ENCODE data around the gene CEACAM20.
A peak's percentile ranks its signal among the peaks of the same experiment; 100 is the strongest.
"Not testable (repeated sequence)": the region's sequence is repeated elsewhere in the genome, so short reads cannot be mapped to it uniquely, and the experiment has no call there.

The CEACAM20 gene

GRCh38 chr19:44529536-44529935 lies at the start of gene CEACAM20:
CEACAM20 (minus strand) TSS chr19:44529675; CDS start chr19:44529509, 166 bp downstream.
- no peak for DNase-seq (ENCODE audit: low read depth)

- no peak for DNase-seq (ENCODE audit: low read depth)
Measured at GRCh38 chr19:44577566-44577874, 48.0 kb upstream of the CEACAM20 start.

GRCh38 chr19:44576843-44577565 lies 47.5 kb upstream of the CEACAM20 start:
- DNase-seq (ENCODE audit: low read depth), result peak; percentile 50

- peak; percentile 18 for DNase-seq (ENCODE audit: low read depth)
Measured at GRCh38 chr19:44575116-44575700, 45.7 kb upstream of the CEACAM20 start.

GRCh38 chr19:44574186-44574950 lies 44.9 kb upstream of the CEACAM20 start:
- DNase-seq (ENCODE audit: low read depth), result no peak

GRCh38 chr19:44573627-44574026 lies 44.2 kb upstream of the CEACAM20 start:
- no peak for DNase-seq (ENCODE audit: low read depth)

- no peak for DNase-seq (ENCODE audit: low read depth)
Measured at GRCh38 chr19:44573183-44573582, 43.7 kb upstream of the CEACAM20 start.

GRCh38 chr19:44572581-44572900 lies 43.1 kb upstream of the CEACAM20 start:
- no peak for DNase-seq (ENCODE audit: low read depth)

- DNase-seq (ENCODE audit: low read depth), result no peak
Measured at GRCh38 chr19:44571830-44572580, 42.5 kb upstream of the CEACAM20 start.

- peak; percentile 80 for DNase-seq (ENCODE audit: low read depth)
Measured at GRCh38 chr19:44570984-44571684, 41.7 kb upstream of the CEACAM20 start.

GRCh38 chr19:44570603-44570983 lies 41.1 kb upstream of the CEACAM20 start:
- DNase-seq (ENCODE audit: low read depth), result no peak

GRCh38 chr19:44567745-44568144 lies 38.3 kb upstream of the CEACAM20 start:
- DNase-seq (ENCODE audit: low read depth), result no peak

- DNase-seq (ENCODE audit: low read depth), result no peak
Measured at GRCh38 chr19:44566984-44567383, 37.5 kb upstream of the CEACAM20 start.

GRCh38 chr19:44563086-44563655 lies 33.7 kb upstream of the CEACAM20 start:
- DNase-seq (ENCODE audit: low read depth), result not testable (repeated sequence)

- DNase-seq (ENCODE audit: low read depth), result no peak
Measured at GRCh38 chr19:44557933-44558332, 28.5 kb upstream of the CEACAM20 start.

- DNase-seq (ENCODE audit: low read depth), result no peak
Measured at GRCh38 chr19:44554641-44555246, 25.3 kb upstream of the CEACAM20 start.

GRCh38 chr19:44553478-44554171 lies 24.1 kb upstream of the CEACAM20 start:
- no peak for DNase-seq (ENCODE audit: low read depth)

GRCh38 chr19:44552324-44552723 lies 22.8 kb upstream of the CEACAM20 start:
- DNase-seq (ENCODE audit: low read depth), result peak; percentile 45

GRCh38 chr19:44551850-44552249 lies 22.4 kb upstream of the CEACAM20 start:
- DNase-seq (ENCODE audit: low read depth), result no peak

GRCh38 chr19:44550976-44551375 lies 21.5 kb upstream of the CEACAM20 start:
- not testable (repeated sequence) for DNase-seq (ENCODE audit: low read depth)

GRCh38 chr19:44549507-44549906 lies 20.0 kb upstream of the CEACAM20 start:
- DNase-seq (ENCODE audit: low read depth), result no peak

Data from EH (cell line).